ENCODE measurements around the gene CARD16.
"Not testable (repeated sequence)": the region's sequence is repeated elsewhere in the genome, so short reads cannot be mapped to it uniquely, and the experiment has no call there.

The CARD16 gene

DNA sequence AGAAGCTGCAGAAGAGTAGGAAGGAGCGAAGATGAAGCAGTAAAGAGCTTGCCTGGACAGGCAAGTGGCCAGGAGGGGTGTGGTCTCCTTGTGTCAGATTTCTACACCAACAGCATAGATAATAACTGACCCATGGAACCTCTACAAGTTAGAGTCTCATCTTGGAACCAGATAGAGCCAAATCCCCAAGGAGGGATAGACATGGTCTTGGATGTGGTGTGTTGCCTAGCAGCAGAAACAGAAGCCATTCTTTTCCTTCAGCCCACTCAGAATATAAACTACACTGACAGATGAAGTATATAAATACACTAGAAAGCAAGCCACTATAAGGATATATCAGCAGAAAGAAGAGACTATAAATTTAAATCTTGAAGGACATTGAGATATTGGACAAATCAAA is 4.3 kb upstream of the CARD16 start:
- DNase-seq (ENCODE audit: low read depth, low spot score), result no peak

- peak; percentile 82 for DNase-seq (ENCODE audit: low read depth, low spot score)
Measured at GRCh38 chr11:105046898-105047579, 1.9 kb upstream of the CARD16 start.

DNA sequence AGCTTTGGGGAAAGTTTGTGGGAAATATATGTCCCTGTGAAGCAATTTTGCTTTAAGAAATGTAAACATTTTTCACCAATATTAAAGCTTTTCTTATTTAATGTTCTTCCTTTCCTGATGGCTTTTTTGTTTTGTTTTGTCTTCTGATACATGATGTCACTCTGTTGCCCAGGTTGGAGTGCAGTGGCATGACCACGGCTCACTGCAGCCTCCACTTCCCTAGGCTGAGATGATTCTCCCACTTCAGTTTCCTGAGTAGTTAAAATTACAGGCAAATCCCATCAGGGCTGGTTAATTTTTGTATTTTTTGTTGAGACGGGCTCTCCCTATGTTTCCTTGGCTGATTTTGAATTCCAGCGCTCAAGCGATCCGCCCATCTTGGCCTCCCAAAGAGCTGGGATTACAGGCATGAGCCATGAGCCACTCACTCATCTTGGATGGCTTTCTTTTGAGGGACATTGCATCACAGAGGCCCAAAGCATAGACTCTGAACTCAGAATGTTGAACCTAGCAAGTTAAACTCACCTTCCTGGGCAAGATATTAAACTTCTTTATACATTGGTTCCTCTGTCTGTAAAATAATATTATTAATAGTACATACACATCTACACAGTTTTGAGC is 651 bp upstream of the CARD16 start:
- no peak for DNase-seq (ENCODE audit: low read depth, low spot score)

DNA sequence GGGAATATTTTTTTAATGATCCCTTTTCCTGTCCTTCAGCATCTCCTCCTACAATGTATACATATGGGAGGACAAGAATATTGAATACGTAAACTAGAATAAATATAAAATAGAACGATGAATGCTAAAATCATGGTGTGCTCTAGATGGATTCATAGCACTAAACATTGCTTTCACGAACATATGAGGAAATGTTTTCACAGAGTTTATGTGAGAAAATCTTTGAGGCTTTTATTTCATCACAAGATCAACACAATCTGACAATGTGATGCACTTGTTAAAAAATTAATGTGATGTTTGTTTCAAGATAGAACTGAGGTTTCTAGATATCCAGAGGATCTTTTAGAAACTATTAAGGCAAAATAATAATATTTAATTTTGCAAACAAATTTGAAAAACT is 3.0 kb downstream of the CARD16 start:
- DNase-seq (ENCODE audit: low read depth, low spot score), result no peak

DNA sequence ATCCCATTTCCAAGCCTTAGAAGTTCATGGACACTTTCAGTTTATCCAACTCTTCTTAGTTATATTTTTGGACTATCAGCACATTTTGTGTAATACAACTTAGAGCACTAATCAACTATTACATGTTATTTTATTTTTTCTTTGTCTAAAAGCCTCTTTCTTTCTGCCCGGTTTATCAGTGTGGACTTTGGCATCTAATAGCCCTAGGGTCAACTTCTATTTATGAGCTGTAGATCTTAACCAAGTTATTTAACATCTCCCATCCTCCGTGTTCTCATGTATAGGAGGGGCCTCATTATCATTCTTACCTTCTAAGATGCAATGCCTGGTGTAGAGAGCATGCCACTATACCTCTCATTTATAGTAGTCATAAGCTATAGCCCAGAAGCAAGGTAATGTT is 4.4 kb downstream of the CARD16 start:
- DNase-seq (ENCODE audit: low read depth, low spot score), result no peak

GRCh38 chr11:105034813-105035620 is 10.1 kb downstream of the CARD16 start, which contains the start of gene CASP1:
Gene CASP1, minus strand, starts transcription at chr11:105035144. Its CDS starts 31 bp downstream, at chr11:105035113.
- DNase-seq (ENCODE audit: low read depth, low spot score), result peak; percentile 12

DNA sequence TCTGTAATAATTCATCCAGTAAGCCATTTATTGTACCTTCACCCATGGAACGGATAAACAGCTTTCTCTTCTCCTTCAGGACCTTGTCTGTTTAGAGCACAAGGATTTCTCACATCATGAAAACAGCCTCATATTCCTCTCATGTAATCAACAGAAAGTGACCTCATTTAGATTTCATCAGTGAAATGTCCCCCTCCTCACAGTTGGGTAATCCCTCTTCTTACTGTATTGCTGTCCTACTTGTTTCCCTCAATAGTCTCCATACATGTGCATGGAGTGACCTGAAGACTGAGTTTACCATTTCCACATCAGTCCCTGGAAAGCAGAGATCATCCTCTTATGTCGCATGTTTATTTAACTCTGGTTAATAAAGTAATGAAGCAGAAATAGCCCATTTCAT is 10.7 kb downstream of the CARD16 start:
- DNase-seq (ENCODE audit: low read depth, low spot score), result not testable (repeated sequence)

GRCh38 chr11:105033781-105034180 is 11.4 kb downstream of the CARD16 start:
- DNase-seq (ENCODE audit: low read depth, low spot score), result no peak

DNA sequence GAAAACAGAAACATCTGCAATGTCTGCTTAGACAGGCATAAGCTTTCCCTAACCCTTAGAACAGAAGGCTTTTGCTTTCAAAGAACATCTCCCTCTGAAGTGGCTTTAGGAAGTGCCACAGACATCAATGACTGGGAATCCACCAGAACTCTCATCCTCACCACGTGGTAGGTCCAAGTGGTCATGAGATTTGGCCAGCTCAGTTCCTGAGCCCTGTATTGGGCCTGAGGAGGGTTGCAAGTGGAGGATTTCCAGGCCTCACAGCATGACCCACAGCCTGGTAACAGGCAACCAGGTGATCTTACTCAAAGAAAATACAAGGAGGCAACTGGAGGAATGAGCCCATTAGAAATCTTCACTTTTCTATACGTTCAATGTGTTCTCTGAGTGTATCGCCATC is 11.8 kb downstream of the CARD16 start:
- no peak for DNase-seq (ENCODE audit: low read depth, low spot score)

DNA sequence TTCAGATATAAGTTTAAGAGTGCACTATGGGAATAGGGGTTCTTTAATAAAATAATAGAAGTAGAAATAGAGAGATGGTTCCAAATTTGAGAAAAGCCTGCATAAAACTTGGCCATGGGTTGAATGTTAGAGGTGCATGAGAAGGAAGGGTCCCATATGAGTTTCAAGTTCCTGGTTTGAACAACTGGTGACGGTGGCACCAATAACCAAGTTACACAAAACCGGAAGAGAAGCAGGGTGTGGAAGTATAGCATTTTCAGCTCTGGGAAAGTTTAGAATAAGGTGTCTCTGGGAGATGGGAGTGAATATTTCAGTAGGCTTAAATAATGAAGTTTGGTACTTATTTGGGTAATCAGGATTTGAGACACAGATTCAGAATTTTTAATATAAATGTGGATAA is 12.6 kb downstream of the CARD16 start:
- no peak for DNase-seq (ENCODE audit: low read depth, low spot score)

- DNase-seq (ENCODE audit: low read depth, low spot score), result no peak
Measured at GRCh38 chr11:105027678-105028077, 17.5 kb downstream of the CARD16 start.

DNA sequence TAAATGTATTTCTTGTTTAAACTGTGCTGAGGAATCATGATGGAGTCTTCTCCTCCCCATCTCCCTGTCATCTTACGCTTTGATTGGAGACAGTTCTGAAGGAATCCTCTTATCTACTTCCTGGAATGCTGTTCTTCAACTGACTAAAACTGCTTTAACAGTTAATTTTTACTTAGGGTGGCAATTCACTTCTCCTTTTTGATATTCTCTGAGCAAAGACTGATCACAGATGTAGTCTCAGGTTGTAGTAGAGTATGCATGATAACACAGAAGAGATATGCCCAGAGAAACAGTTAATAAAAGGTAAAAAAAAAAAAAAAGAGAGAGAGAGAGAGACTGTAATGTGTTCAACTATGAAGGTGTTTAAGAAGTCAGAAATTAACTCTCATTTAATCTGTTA is 20.7 kb downstream of the CARD16 start:
- no peak for DNase-seq (ENCODE audit: low read depth, low spot score)

- DNase-seq (ENCODE audit: low read depth, low spot score), result no peak
Measured at GRCh38 chr11:105023003-105023402, 22.1 kb downstream of the CARD16 start, which contains the start of gene CASP5. Gene CASP5, minus strand, starts transcription at chr11:105023168. Its CDS starts 32 bp downstream, at chr11:105023136.

DNA sequence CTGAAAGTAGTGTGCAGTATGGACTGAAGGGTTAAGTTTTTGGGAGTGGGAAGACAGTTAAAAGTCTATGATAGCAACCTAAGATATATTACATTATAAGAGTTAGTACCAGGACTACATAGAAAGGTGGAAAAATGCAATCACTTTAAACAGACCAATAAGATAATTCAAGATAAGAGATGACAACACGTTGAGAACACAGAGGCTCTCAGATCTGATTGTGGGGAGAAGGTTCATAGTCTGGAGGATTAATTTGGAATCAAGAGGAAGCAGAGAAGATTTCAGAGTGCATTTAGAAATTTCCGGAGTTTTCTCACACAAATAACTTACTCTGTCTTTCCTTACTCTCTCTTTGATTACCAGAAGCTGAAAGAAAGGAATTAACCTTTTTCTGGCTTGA is 22.6 kb downstream of the CARD16 start:
- no peak for DNase-seq (ENCODE audit: low read depth, low spot score)

DNA sequence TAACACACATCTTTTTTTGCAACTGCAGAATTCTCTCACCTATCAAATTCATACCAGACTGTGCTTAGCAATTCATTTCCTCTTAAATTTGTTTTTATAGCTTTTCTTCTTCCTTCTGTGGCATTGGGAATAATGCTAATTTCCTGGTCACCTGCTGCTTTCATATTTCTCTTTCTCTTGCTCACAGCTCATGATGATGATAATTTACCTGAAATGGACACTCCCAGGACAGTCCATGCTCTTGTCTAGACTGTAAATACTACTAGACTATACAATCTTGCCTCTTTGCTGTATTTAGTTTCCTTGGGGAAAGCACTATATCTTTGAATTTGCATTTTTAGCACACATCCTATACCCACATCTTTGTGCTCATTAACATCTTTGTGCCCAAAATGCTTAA is 37.7 kb downstream of the CARD16 start:
- no peak for DNase-seq (ENCODE audit: low read depth, low spot score)

DNA sequence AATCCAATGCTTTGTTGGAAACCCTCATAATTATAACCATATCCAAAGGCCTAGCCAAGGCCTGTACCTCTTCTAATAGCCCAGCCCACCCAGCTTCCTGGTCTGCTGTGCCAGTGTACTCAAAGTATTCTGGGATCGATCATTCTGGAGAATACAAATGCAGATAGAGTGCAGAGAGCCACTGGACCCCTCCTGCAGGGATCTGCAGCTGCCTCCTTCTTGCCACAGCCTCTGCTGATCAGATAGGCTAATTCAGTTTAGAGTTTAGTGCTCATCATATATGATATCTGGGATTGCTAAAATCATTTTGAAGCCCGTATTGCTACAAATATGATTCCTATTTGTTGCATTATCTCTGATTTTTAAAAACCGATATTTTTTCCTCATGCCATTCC is 39.7 kb downstream of the CARD16 start:
- DNase-seq (ENCODE audit: low read depth, low spot score), result no peak

DNA sequence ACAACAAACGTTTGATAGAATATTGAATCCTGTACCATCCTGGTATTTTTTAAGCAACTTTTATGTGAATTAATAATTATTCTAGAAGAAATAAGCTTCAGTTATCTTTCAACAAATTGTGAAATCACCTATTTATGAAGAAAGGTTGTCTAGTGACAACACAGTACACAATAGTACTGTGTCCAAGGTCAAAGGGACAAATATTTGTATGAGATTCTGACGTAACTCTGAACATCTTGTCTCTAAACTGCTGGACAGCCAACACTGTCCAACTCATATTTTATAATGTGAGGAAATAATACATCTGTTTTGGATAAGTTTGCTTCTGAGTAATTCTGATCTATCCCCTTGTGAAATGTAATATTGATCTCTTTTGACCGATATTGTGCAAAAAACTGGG is 41.1 kb downstream of the CARD16 start:
- no peak for DNase-seq (ENCODE audit: low read depth, low spot score)

DNA sequence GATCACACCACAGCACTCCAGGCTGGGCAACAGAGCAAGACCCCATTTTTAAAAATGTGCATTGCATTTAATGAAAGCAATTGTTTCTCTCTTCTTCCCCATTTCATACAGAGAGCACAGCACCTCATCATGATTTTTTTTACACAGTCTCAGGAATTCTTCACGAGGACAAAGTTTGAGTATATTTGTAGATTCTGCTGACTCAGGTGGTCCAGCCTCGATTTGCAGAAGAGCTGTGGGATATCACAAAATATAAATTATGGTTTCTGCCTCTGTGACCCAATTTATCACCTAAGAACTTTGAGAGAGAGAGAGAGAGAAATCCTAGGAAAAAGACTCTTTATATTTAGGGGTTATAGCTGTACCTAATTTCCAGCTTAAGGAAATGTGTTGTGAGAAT is 42.0 kb downstream of the CARD16 start:
- no peak for DNase-seq (ENCODE audit: low read depth, low spot score)

DNA sequence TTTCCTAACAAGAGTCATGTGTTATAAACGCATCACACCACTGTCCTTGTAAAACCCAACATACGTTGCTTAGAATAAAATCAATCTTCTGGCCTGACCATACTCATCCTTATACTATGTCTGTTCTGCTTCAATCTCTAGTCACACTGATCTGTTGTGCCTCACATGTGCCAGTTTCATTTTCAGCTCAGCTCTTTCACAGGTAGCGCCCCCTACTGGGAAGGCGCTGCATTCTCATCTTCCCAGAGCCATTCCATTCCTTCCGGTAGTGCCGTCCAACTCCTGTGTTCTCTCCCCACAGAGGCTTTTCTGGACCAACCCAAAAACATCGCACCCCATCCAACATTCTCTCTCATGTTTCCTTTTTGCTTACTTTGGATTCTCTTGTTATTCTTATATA is 44.3 kb downstream of the CARD16 start:
- DNase-seq (ENCODE audit: low read depth, low spot score), result no peak

GRCh38 chr11:105000167-105000566 is 45.0 kb downstream of the CARD16 start:
- no peak for DNase-seq (ENCODE audit: low read depth, low spot score)

GRCh38 chr11:104999721-105000120 is 45.4 kb downstream of the CARD16 start:
- no peak for DNase-seq (ENCODE audit: low read depth, low spot score)

GRCh38 chr11:104997288-104997687 is 47.8 kb downstream of the CARD16 start:
- no peak for DNase-seq (ENCODE audit: low read depth, low spot score)

DNA sequence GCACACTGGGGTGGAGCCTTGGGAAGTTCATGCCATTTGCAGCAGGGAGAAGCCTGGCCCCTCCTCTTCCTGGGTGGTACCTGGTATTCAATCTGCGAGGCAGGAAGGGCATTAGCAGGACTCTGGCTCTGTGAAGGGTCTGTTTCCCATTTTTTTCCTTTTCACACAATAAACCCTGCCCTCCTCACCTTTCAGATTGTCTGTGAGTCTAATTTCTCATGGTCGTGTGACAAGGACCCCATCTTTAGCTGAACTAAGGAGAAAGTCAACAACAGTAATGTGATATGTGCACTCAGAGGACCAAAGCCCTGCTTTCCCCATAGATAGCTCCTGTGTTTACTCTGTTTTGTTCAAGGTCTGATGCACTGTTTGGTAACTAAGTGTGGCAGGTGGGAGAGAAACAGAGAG is 50.1 kb downstream of the CARD16 start:
- no peak for DNase-seq (ENCODE audit: low read depth, low spot score)
